Osteocyte (in vitro differentiated cells): ENCODE data around the gene INCA1. TPM values are rescaled to one million over a fixed set of nuclear protein-coding genes. Genes with fewer than 3 reads are reported as not detected.

Experiments
- DNase-seq: peaks from one replicate; pipeline ENCODE4 v3.0.0; 2021; ENCODE audit warnings: mixed read lengths; ENCODE audit not compliant: unreplicated experiment; ENCODE audit errors: extremely low spot score
- H3K27ac Mint-ChIP-seq: one replicate; pipeline ENCODE4 v1.8.0; 2021; ENCODE audit warnings: mild to moderate bottlenecking, mixed read lengths; ENCODE audit not compliant: unreplicated experiment
- H3K27me3 Mint-ChIP-seq: one replicate; pipeline ENCODE4 v1.8.0; 2021; ENCODE audit warnings: mixed read lengths; ENCODE audit not compliant: unreplicated experiment
- H3K36me3 Mint-ChIP-seq: one replicate; pipeline ENCODE4 v1.8.0; 2021; ENCODE audit warnings: mixed read lengths; ENCODE audit not compliant: unreplicated experiment
- H3K4me1 Mint-ChIP-seq: one replicate; pipeline ENCODE4 v1.8.0; 2021; ENCODE audit warnings: mixed read lengths; ENCODE audit not compliant: unreplicated experiment
- H3K4me3 Mint-ChIP-seq: one replicate; pipeline ENCODE4 v1.8.0; 2021; ENCODE audit warnings: mild to moderate bottlenecking, moderate library complexity, mixed read lengths; ENCODE audit not compliant: unreplicated experiment
- H3K9me3 Mint-ChIP-seq: one replicate; pipeline ENCODE4 v1.8.0; 2021; ENCODE audit warnings: mixed read lengths; ENCODE audit not compliant: unreplicated experiment
- total RNA-seq: library from RNA; stranded (reverse); gene quantifications from 2 replicates; pipeline ENCODE4 v1.2.1, GENCODE V29; 2021
- TF ChIP-seq, protein P1 (sequence below): fragments of 200-600 bp; sonication (generic); IDR thresholded peaks from 2 replicates; pipeline ENCODE4 v1.5.0; 2021; ENCODE audit warnings: antibody characterized with exemption, mild to moderate bottlenecking, moderate library complexity

Gene INCA1
- total RNA-seq, 1 donor from 2014 or later: 1.8 TPM

DNA sequence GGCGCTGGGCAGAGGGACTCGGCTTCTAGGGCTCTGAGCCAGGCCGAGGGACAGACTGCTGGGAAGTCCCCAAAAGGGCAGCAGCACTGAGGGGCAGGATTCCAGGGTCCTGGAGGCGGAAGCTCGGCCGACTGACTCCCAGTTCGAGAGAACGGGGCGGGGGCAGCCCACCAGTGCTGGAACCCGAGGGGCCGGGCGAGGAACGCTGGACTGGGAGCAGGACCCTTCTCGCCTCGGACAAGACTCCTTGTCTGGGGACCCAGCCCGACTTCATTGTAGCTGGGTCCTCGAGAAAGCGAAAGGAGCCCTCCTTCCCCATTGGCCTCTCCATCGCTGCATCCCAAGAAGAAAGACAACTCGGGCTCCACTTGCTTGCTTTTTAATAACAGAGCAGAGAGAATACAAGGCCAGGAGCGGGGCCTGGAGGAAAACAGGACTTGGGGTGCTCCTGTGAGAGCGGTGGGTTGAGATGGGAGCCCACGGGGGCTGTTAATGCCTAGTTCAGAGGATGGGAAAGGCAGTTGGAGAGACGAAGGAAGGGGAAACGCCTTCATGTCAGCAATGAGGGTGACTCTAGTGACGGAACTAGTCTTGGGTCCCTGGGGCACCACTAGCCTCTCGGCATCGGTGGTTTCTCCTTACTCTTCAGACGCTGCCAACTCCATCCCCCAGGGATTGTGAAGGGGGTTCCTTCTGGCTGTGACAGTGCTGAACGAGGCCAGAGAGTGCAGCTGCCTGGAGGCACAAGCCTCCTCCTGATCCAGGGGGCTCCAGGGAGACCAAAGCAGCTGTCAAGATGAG, 9.4 kb downstream of the INCA1 start:
- H3K27ac Mint-ChIP-seq: peak overlapping the region; percentile 94

GRCh38 chr17:4986951-4987766, 10.2 kb downstream of the INCA1 start, which contains the start of gene CAMTA2:
CAMTA2 (minus strand) TSS chr17:4987675; CDS start chr17:4986222, 1,453 bp downstream.
- peak; percentile 93 for DNase-seq
- TF ChIP-seq, protein P1, sequence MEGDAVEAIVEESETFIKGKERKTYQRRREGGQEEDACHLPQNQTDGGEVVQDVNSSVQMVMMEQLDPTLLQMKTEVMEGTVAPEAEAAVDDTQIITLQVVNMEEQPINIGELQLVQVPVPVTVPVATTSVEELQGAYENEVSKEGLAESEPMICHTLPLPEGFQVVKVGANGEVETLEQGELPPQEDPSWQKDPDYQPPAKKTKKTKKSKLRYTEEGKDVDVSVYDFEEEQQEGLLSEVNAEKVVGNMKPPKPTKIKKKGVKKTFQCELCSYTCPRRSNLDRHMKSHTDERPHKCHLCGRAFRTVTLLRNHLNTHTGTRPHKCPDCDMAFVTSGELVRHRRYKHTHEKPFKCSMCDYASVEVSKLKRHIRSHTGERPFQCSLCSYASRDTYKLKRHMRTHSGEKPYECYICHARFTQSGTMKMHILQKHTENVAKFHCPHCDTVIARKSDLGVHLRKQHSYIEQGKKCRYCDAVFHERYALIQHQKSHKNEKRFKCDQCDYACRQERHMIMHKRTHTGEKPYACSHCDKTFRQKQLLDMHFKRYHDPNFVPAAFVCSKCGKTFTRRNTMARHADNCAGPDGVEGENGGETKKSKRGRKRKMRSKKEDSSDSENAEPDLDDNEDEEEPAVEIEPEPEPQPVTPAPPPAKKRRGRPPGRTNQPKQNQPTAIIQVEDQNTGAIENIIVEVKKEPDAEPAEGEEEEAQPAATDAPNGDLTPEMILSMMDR: peak; percentile 80
- Mint-ChIP-seq H3K9me3 (no peaks in the 10 kb centered on the region), H3K4me3 (peak within 1 kb of the TSS; percentile 87), H3K27ac (peak within 1 kb of the TSS; percentile 94), H3K36me3 (peaks cover 3% of the 10 kb centered on the region), H3K4me1 (peaks cover 30% of the 10 kb centered on the region), H3K27me3 (no peaks in the 10 kb centered on the region)

More for the DNA sequence above, 9.4 kb downstream of the INCA1 start:
- no peaks in the 10 kb centered on the region for H3K27me3 Mint-ChIP-seq
- no peak for DNase-seq
- H3K36me3 Mint-ChIP-seq: no peaks in the 10 kb centered on the region
- TF ChIP-seq, protein P1: no peak
- H3K4me1 Mint-ChIP-seq: peaks cover 30% of the 10 kb centered on the region
- H3K4me3 Mint-ChIP-seq: peak overlapping the region; percentile 87
- H3K9me3 Mint-ChIP-seq: no peaks in the 10 kb centered on the region

- peak overlapping the region; percentile 87 for H3K4me3 Mint-ChIP-seq
- peak overlapping the region; percentile 94 for H3K27ac Mint-ChIP-seq
- peaks cover 30% of the 10 kb centered on the region for H3K4me1 Mint-ChIP-seq
- H3K36me3 Mint-ChIP-seq: peaks cover 3% of the 10 kb centered on the region
- DNase-seq: no peak
- TF ChIP-seq, protein P1: no peak
- no peaks in the 10 kb centered on the region for H3K27me3 Mint-ChIP-seq
- no peaks in the 10 kb centered on the region for H3K9me3 Mint-ChIP-seq
Observed at GRCh38 chr17:4986403-4986802, 10.9 kb downstream of the INCA1 start.

- Mint-ChIP-seq H3K4me3 (no peak overlapping the region), H3K9me3 (no peaks in the 10 kb centered on the region), H3K36me3 (peaks cover 9% of the 10 kb centered on the region), H3K27ac (peak overlapping the region; percentile 21), H3K4me1 (peaks cover 13% of the 10 kb centered on the region), H3K27me3 (no peaks in the 10 kb centered on the region)
- no peak for DNase-seq
- TF ChIP-seq, protein P1: no peak
Observed at GRCh38 chr17:4982305-4982704, 15.0 kb downstream of the INCA1 start.
